HT-29 (cell line): ENCODE data around the gene C4orf50. TPM values are rescaled to one million over a fixed set of nuclear protein-coding genes. Genes with fewer than 3 reads are reported as not detected.
A peak's percentile ranks its signal among the peaks of the same experiment; 100 is the strongest.
"Not testable (repeated sequence)": the region's sequence is repeated elsewhere in the genome, so short reads cannot be mapped to it uniquely, and the experiment has no call there.

Source experiments
- DNase-seq: peaks from one replicate; pipeline ENCODE4 v3.0.0-alpha.2; 2015; ENCODE audit warnings: low spot score
- total RNA-seq: library from RNA; depleted of rRNA; stranded (reverse); fragments of >200 nt; shearing (Covaris generic); gene quantifications from 2 replicates; pipeline ENCODE4 v1.2.3, GENCODE V29; 2014

The C4orf50 gene
- total RNA-seq, 1 experiment from 2014 or later: not detected

- not testable (repeated sequence) for DNase-seq
Measured at GRCh38 chr4:5993346-5993745, 24.9 kb downstream of the C4orf50 start.

- no peak for DNase-seq
Measured at GRCh38 chr4:5992828-5993321, 25.4 kb downstream of the C4orf50 start.

- no peak for DNase-seq
Measured at GRCh38 chr4:5992171-5992827, 25.9 kb downstream of the C4orf50 start.

- DNase-seq: no peak
Measured at GRCh38 chr4:5991405-5991804, 26.8 kb downstream of the C4orf50 start.

GRCh38 chr4:5990446-5991160, 27.6 kb downstream of the C4orf50 start:
- no peak for DNase-seq

- DNase-seq: no peak
Measured at GRCh38 chr4:5989236-5990225, 28.7 kb downstream of the C4orf50 start.

DNA sequence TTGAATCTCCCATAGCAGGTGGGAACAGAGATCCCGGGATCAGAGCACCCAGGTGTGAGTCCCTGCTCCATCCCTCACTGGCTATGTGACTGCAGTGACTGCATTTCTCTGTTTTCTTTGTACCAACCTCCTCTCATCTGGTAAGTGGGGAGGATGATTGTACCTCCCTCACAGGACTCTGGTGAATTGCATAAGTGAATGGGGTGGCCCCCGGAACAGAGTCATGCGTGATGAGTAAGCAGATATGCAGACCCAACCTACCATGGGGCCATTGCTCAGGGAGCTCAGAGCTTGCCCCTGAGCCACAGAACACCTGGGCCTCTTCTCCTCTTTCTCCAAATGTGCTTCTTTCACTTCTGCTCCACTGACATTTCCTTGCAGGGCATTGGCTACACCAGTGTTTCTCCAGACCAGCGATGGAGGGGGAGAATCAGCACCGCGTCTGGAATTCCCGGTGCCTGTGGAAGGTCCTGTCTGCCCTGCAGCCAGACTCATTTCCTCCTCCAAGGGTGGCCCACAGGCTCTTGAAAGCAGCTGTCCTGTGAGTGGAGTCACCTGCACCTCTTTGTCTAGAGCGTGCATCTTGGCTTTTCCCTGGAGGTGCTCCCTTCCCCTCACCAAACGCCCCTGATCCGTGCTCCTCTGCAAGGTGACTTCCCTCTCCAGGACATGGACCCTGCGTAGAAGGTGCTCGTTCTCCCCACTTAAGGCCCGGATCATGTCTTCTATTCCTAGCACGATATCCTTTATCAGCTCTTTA, 30.0 kb downstream of the C4orf50 start:
- no peak for DNase-seq

- DNase-seq: no peak
Measured at GRCh38 chr4:5984843-5985242, 33.4 kb downstream of the C4orf50 start.

- DNase-seq: no peak
Measured at GRCh38 chr4:5982156-5982973, 35.9 kb downstream of the C4orf50 start.

- DNase-seq: no peak
Measured at GRCh38 chr4:5980436-5981155, 37.6 kb downstream of the C4orf50 start.

- DNase-seq: peak; percentile 33
Measured at GRCh38 chr4:5979981-5980380, 38.2 kb downstream of the C4orf50 start.

GRCh38 chr4:5976921-5977320, 41.3 kb downstream of the C4orf50 start:
- DNase-seq: no peak

GRCh38 chr4:5976431-5976830, 41.8 kb downstream of the C4orf50 start:
- no peak for DNase-seq

- no peak for DNase-seq
Measured at GRCh38 chr4:5974321-5974720, 43.9 kb downstream of the C4orf50 start.

DNA sequence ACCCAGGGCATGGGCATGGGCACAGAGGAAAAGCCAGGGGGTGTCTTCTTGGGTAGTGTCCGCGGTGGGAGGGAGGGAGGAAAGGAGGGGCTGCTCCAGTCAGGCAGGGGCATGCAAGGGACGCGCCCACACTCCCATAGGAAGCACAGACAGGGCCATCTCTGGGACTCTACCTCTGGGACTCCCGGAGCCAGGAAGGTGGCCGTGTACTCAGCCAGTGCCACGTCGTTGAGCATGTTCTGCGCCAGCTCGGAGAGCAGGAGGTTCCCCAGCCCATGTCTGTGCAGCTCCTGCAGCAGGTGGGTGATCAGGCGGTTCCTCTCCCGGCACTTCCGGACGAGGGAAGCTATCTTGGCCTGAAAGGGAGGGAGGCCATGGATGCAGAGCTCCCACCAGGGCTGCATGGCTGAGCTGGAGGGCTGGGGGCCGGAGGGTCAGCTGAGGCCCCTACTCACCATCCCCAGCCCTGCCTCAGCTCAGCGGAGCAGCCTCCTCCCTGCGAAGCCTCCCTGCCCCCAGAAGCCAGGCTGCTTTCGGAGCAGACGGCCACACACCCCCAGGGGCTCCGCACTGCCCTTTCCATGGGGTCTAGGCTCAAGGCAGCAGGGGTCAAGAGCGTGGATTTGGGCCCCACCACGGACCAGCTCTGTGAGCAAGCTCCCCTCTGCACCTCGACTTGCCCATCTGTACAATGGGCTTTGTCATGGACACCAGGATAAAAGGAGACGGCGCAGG, 44.6 kb downstream of the C4orf50 start:
- DNase-seq: no peak

DNA sequence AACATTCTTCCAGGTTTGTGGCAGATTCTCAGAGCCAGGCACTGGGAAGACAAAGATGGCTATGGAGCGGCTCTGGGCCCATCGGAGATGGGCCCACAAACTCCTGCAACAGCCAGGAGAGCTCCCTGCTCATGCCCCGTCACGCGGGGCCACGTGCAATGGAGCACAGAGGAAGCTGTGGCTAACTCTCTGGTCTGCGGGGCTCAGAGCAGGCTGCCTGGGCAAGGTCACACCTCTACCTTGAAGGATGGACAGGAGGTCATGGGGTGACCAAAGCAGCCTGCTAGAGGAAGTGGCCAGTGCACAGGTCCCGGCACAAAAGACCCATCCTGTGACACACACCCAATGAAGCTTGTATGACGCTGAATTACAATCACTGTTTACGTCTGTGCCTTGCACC, 45.2 kb downstream of the C4orf50 start:
- no peak for DNase-seq

- no peak for DNase-seq
Measured at GRCh38 chr4:5972571-5972970, 45.7 kb downstream of the C4orf50 start.

- no peak for DNase-seq
Measured at GRCh38 chr4:5971078-5971450, 47.2 kb downstream of the C4orf50 start.
